Activated T-helper 1 cell treated with anti-CD3 and anti-CD28 coated beads, Interleukin-2, amount 50 U/mL, for 16 hours (primary cell): ENCODE data around the gene HES4.
"Not testable (repeated sequence)": the region's sequence is repeated elsewhere in the genome, so short reads cannot be mapped to it uniquely, and the experiment has no call there.

Experiments
- DNase-seq, 2 donors: peaks; one replicate each; pipeline ENCODE4 v3.0.0-alpha.2; 2020; ENCODE audit warnings: low read depth in 1 of 2, low spot score in 1 of 2

HES4 gene

DNA sequence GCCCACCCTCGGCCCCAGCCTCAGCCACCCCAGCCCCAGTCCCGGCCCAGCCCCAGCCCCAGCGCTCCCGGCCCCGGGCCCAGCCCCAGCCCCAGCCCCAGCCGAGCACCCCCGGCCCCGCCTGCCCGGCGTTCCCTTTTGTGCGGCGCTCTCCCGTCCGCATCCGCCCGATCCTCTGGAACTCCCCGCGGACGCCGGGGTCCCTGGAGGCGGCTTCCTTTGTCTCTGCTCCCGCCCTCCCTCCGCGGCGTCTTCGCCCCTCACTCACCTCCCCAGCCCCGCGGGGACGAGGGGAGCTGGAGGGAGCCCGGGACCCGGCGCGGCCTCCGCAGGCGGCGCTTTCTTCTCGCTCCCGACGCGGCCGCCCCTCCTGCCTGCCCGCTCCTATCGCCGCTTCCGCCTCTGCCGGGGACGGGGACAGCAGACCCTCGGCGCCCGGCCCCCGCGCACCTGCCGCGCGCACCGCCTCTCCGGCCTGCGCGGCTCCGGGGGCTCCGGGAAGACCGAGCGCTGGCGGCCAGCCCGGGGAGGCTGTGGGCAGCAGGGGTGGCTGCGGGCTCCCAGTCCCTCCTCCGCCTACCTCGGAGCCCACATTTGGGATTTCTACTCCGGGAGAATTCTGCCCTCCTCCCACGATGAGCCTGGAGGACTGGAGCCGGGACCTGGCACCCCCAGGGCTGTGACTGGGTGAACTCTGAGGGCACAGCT, 34.0 kb upstream of the HES4 start:
- DNase-seq: no peak

DNA sequence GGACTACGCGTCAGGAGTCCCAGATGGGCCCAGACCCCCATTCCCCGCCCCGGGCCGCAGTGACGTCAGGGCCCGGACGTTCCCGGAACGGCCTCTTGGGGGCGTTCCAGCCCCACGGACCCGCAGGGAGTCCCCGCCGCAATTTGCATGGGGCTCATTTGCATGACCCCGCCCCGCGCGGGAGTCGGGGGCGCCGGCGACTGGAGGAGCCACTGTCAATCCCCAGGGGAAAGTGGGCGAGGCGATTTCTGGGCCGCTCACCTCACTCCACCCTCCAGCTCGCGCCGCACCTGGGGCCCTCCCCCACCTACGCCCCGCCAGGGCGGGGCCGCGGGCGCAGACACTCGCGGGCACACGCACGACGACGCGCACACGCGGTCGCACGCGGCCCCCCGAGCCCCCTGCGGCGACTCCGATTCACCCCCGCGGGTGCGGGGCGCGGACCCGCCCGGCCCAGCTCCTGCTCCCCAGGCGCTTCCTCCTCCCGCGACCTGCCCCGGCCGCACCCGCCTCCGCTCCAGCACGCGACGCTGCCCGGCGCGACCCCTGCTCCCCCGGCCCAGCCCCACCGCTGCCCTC, 33.2 kb upstream of the HES4 start:
- peak; percentile 52 to 82 for DNase-seq

- no peak for DNase-seq
These were observed 32.5 kb upstream of the HES4 start for GRCh38 chr1:1032424-1032823.

- no peak for DNase-seq
These were observed 31.9 kb upstream of the HES4 start for GRCh38 chr1:1031659-1032235.

DNA sequence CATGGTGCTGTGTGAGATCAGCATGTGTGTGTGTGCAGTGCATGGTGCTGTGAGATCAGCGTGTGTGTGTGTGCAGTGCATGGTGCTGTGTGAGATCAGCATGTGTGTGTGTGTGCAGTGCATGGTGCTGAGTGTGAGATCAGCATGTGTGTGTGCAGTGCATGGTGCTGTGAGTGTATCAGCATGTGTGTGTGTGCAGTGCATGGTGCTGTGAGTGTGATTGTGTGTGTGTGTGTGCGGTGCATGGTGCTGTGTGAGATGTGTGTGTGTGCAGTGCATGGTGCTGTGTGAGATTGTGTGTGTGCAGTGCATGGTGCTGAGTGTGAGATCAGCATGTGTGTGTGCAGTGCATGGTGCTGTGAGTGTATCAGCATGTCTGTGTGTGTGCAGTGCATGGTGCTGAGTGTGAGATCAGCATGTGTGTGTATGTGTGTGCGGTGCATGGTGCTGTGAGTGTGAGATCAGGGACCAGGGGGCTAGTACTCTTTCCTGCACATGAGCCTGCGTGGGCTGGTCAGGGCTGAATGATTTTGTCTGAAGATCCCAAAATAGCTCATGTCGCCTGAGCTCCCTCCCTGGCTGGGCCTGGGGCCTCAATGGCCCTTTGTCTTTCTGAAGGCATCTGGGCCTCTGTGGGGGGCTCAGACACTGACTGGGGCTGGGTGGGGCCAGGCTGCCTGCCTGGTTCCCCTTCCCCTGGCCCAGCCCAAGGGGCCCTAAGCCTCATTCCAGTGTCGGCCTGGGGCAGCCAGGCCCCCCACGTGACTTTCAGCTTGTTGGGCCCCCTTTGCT, 31.2 kb upstream of the HES4 start:
- DNase-seq: not testable (repeated sequence)

DNA sequence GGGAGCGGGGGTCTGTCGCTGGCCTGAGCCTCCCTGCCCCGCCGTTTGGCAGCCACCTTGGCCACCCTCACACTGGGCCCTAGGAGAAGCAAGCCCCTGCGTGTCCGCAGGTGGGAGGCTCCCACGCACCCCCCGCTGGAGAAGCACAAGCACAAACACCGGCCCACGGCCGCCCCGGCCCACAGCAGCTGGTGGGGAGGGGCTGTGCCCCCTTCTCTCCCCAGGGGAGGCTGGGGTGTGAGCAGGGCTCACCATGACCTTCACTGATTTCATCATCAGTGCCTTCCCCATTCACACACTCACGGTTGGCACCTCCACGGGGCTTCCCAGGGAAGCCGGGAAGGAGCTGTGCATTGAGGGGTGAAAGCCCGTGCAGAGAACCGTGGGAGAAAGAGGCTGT, 27.9 kb upstream of the HES4 start:
- DNase-seq: no peak

DNA sequence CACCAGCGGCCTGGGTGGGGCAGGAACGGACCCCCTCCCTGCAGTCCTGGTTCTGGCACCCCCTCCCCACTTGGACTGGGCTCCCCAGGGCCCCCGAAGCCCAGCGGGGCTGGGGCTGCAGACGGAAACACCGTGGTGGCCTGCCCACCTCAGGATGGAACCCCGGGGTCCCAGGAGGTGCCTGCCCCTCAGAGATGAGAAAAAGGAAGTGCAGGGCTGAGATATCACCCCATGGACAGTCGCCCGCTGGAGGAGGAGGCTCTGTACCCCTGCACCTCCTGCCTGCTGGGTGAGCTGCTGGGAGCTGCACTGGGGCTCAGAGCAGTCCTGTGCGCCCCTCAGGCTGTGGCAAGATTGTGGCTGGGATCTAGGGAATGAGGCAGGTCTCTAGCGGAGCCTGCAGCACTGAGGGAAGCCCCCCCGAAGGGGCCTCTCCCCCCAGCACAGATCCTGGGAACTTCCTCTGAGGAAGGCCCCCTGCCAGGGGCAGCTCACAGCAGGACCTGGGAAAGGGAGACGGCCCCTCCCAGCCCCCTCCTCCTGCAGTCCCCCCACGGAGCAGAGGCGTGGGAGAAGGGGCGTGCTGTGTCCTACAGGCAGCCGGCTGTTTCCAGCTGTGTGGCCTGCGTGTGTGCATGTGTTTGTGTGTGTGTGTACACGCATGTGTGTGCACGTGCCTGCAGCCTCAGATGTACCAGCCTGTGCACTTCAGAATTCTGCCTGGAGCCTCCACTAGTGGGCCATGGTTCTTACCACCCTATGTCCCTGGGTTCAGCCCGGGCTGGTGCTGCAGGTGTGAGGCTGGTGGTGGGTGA, 26.9 kb upstream of the HES4 start:
- DNase-seq: no peak

DNA sequence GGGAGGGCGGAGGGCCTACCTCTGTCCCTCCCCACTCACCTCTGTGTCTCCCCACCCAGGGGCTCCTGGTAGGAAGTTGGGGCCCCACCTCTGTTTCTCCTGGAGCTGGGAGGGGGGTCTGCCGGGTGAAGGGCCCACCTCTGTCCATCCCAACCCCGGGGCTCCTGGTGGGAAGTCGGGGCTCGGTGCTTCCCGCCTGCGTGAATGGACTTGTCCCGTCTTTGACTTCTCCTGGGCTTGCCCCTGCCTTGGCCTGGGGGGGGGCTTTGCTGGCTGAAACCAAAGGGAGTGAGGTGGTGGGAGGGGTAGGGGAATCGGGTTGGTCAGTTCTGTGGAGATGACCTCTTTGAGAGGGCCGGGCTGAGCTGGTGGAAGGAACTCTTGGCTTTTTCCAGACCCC, 25.8 kb upstream of the HES4 start:
- DNase-seq: no peak

DNA sequence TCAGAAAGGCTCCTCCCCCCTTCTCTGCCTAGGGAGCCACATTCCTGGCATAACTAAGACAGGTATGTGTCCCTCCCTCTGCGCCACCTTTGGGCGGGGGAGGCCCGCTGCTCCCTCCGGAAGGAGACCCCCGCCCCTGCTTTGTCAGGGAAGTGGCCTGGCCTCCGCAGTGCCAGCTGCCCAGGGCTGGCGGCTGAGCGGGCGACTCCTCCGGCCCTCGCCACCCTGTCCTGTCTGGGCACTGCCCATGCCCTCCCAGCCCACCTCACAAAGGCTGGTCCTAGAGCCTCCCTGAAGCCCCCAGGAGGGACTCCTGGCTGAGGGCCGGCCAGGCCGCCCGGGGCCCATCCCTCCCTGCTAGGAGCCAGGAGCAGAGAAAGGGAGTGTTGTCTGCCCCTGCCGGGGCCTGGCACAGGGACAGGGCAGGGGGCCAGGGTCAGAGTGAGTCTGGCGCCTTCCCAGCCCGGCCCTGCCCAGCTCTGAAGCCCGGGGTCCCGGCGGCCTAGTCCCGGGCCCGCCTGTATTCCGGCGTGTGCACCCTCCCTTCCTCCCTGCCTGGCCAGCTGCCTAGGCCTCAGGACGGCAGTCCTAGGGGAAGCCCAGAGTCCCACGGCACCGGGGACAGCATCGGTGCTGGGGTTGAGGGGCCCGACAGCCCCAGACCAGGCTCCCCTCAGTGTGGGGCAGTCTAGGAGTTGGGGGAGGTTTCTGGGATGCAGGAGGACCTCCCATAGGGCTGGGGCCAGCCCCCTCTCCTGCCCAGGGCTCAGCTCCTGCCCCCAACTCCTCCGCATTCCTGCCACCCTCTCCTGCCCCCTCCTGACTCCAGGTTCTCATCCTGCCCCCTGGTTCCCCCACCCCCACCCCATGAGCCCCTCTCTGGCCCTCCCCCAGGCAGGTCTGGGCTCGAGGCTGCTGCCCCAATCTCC, 25.1 kb upstream of the HES4 start:
- no peak for DNase-seq

GRCh38 chr1:1024149-1024770, 24.4 kb upstream of the HES4 start:
- DNase-seq: no peak

- DNase-seq: no peak
These were observed 23.8 kb upstream of the HES4 start for GRCh38 chr1:1023700-1024099.

GRCh38 chr1:1022302-1023009, 22.6 kb upstream of the HES4 start:
- no peak for DNase-seq

DNA sequence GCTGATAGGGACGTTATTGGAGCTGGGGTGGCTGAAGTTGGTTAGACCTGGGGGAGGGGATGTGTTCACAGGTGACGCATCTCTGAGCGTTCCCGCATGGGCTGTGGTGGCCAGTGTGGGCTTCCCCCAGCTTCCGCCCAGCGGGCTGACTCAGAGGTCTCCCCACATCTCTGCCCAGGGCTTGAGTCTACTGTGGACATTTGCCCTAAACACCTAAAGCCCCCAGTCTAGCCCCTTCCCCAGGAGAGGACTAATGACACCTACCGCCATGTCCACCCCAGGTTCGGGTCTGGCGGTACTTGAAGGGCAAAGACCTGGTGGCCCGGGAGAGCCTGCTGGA, 22.0 kb upstream of the HES4 start:
- DNase-seq: no peak

DNA sequence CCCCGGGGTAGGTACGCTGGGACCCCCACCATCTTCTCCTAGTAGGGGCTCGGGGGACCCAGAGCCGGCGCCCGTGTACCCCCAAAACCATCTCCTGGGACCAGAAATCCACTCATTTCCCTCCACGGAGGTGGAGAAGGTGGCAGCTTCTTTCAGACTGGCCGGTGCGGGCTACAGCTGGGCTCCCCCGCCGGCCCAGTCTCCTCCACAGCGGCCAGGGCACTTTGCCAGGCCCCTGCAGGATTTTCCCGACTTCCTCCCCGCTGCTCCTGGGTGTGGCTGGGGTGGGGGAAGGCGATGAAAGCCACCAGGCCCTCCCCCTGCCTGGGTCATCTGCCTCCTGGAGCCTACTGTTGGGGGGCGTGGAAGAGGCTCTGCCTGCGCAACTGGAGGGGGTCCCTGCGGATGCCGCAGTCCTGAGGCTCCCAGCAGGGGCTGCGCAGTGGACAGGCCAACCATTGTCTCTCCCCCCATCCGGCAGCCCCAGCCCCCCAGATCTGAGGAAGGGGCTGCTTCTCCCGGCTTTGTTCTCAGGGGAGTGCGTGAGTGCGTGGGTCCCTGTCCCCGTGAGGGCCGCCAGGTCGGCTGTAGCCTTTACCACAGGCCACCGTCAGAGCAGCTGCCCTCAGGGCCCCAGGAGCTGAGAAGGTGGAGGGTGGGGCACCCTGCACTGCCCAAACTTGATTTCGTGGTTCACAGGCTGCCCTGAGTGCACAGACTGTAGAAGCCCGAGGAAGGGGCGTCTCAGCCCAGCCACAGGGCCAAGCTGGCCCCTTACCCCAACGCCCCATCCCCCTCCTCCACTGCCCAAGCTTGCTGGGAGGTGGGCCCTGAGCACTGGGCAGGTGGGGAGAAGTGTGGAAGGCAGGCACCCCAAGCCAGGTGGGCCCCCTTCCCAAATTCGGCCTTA, 21.4 kb upstream of the HES4 start:
- DNase-seq: no peak

GRCh38 chr1:1020415-1021009, 20.6 kb upstream of the HES4 start:
- DNase-seq: no peak

DNA sequence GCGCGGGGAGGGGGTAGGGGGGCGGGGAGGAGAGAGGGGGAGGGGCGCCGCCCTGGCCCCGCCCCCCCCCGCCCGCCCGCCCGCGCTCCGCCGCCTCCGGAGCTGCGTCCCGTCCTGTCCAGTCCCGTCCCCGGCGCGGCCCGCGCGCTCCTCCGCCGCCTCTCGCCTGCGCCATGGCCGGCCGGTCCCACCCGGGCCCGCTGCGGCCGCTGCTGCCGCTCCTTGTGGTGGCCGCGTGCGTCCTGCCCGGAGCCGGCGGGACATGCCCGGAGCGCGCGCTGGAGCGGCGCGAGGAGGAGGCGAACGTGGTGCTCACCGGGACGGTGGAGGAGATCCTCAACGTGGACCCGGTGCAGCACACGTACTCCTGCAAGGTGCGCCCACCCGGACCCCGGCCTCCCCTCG, 20.1 kb upstream of the HES4 start, which contains the start of gene AGRN:
Gene AGRN, plus strand, starts transcription at position 121 of the 405 bp plus-strand sequence. Its CDS starts 53 bp downstream, at position 174.
- DNase-seq: no peak
